Neural progenitor cell (in vitro differentiated cells): Measurements from ENCODE around the gene PRG3. TPM values are rescaled to one million over a fixed set of nuclear protein-coding genes. Genes with fewer than 3 reads are reported as not detected.

ENCODE experiments used
- DNase-seq: peaks from one replicate; pipeline ENCODE4 v3.0.0-alpha.2; 2016; ENCODE audit warnings: low spot score
- H2AFZ ChIP-seq: fragments of 200-600 bp; sonication (generic); replicated peaks from 2 replicates; pipeline ENCODE4 v1.6.1; 2016; ENCODE audit warnings: antibody characterized with exemption
- H3F3A ChIP-seq: fragments of 200-600 bp; sonication (generic); 2 replicates; pipeline ENCODE4 v1.6.1; 2016; ENCODE audit warnings: antibody characterized with exemption, low read depth
- H3K27ac ChIP-seq: fragments of 200-600 bp; sonication (generic); 2 replicates; pipeline ENCODE4 v1.5.1; 2016; ENCODE audit warnings: mild to moderate bottlenecking
- H3K27me3 ChIP-seq: fragments of 200-600 bp; sonication (generic); 2 replicates; pipeline ENCODE4 v1.6.1; 2016; ENCODE audit warnings: mild to moderate bottlenecking, moderate library complexity
- H3K36me3 ChIP-seq: fragments of 200-600 bp; sonication (generic); 2 replicates; pipeline ENCODE4 v1.5.1; 2016
- H3K4me1 ChIP-seq: fragments of 200-600 bp; sonication (generic); 2 replicates; pipeline ENCODE4 v1.6.1; 2016; ENCODE audit warnings: mixed run types
- H3K4me2 ChIP-seq: fragments of 200-600 bp; sonication (generic); 2 replicates; pipeline ENCODE4 v1.6.1; 2016
- H3K4me3 ChIP-seq: fragments of 200-600 bp; sonication (generic); 2 replicates; pipeline ENCODE4 v1.5.1; 2016
- H3K79me2 ChIP-seq: fragments of 200-600 bp; sonication (generic); 2 replicates; pipeline ENCODE4 v1.6.1; 2016; ENCODE audit warnings: low read depth
- H3K9ac ChIP-seq: fragments of 200-600 bp; sonication (generic); 2 replicates; pipeline ENCODE4 v1.6.1; 2016
- H3K9me3 ChIP-seq: fragments of 200-600 bp; sonication (generic); 2 replicates; pipeline ENCODE4 v1.5.1; 2016; ENCODE audit warnings: low read depth
- H4K20me1 ChIP-seq: fragments of 200-600 bp; sonication (generic); 2 replicates; pipeline ENCODE4 v1.6.1; 2016; ENCODE audit warnings: low read depth
- H3K27ac Mint-ChIP-seq: 3 replicates; pipeline ENCODE4 v1.8.0; 2021; ENCODE audit warnings: mixed read lengths
- H3K27me3 Mint-ChIP-seq: 2 replicates; pipeline ENCODE4 v1.8.0; 2022; ENCODE audit warnings: low read depth, mild to moderate bottlenecking, inconsistent platforms, moderate library complexity, mixed read lengths; ENCODE audit not compliant: insufficient read depth
- H3K36me3 Mint-ChIP-seq: 3 replicates; pipeline ENCODE4 v1.8.0; 2021; ENCODE audit warnings: mixed read lengths
- H3K4me1 Mint-ChIP-seq: 3 replicates; pipeline ENCODE4 v1.8.0; 2021; ENCODE audit warnings: mixed read lengths
- H3K4me3 Mint-ChIP-seq: 3 replicates; pipeline ENCODE4 v1.8.0; 2021; ENCODE audit warnings: mild to moderate bottlenecking, moderate library complexity, mixed read lengths
- H3K9me3 Mint-ChIP-seq: 3 replicates; pipeline ENCODE4 v1.8.0; 2020; ENCODE audit warnings: mixed read lengths
- CTCF ChIP-seq: fragments of 200-600 bp; sonication (generic); IDR thresholded peaks from 2 replicates; pipeline ENCODE4 v1.5.1; 2017; ENCODE audit warnings: antibody characterized with exemption, mild to moderate bottlenecking
- EZH2 ChIP-seq: fragments of 200-600 bp; sonication (generic); IDR thresholded peaks from 2 replicates; pipeline ENCODE4 v1.6.1; 2017; ENCODE audit warnings: antibody characterized with exemption, mild to moderate bottlenecking, moderate library complexity
- EZH2phosphoT487 ChIP-seq: fragments of 200-600 bp; sonication (generic); IDR thresholded peaks from 2 replicates; pipeline ENCODE4 v1.6.1; 2017; ENCODE audit warnings: antibody characterized with exemption
- total RNA-seq: library from RNA; depleted of rRNA; stranded (reverse); fragments of >200 nt; gene quantifications from 2 replicates; pipeline ENCODE4 v1.2.3, GENCODE V29; 2015; ENCODE audit warnings: low replicate concordance

The PRG3 gene
- total RNA-seq, 1 donor from 2014 or later = not detected

- Histone ChIP-seq H3K9ac (no peak overlapping the region), H3K27me3 (no peaks in the 10 kb centered on the region), H3F3A (peaks cover 8% of the 10 kb centered on the region), H3K4me3 (no peak overlapping the region), H3K9me3 (no peaks in the 10 kb centered on the region), H3K27ac (no peak overlapping the region), H4K20me1 (no peaks in the 10 kb centered on the region), H3K36me3 (no peaks in the 10 kb centered on the region), H3K79me2 (no peaks in the 10 kb centered on the region), H3K4me1 (peaks cover 27% of the 10 kb centered on the region), H3K4me2 (no peak overlapping the region), H2AFZ (no peak overlapping the region)
- H3K4me1 Mint-ChIP-seq = peaks cover 28% of the 10 kb centered on the region
- H3K27me3 Mint-ChIP-seq = peaks cover 15% of the 10 kb centered on the region
- H3K4me3 Mint-ChIP-seq = peak overlapping the region; percentile 72
- H3K27ac Mint-ChIP-seq = no peak overlapping the region
- no peak for TF ChIP-seq CTCF
- TF ChIP-seq EZH2 = no peak
- TF ChIP-seq EZH2phosphoT487 = no peak
- H3K36me3 Mint-ChIP-seq = no peaks in the 10 kb centered on the region
- H3K9me3 Mint-ChIP-seq = peaks cover 7% of the 10 kb centered on the region
- DNase-seq = no peak
Measured at GRCh38 chr11:57360991-57361390, 20.0 kb downstream of the PRG3 start.

- TF ChIP-seq EZH2 = no peak
- TF ChIP-seq CTCF = no peak
- no peak for TF ChIP-seq EZH2phosphoT487
- Mint-ChIP-seq H3K4me1 (peaks cover 21% of the 10 kb centered on the region), H3K27ac (no peak overlapping the region), H3K9me3 (peaks cover 7% of the 10 kb centered on the region), H3K4me3 (no peak overlapping the region), H3K36me3 (no peaks in the 10 kb centered on the region), H3K27me3 (peaks cover 15% of the 10 kb centered on the region)
- Histone ChIP-seq H4K20me1 (no peaks in the 10 kb centered on the region), H3K4me3 (no peak overlapping the region), H3K36me3 (no peaks in the 10 kb centered on the region), H3K27me3 (no peaks in the 10 kb centered on the region), H3F3A (no peaks in the 10 kb centered on the region), H3K9me3 (no peaks in the 10 kb centered on the region), H2AFZ (no peak overlapping the region), H3K9ac (no peak overlapping the region), H3K79me2 (no peaks in the 10 kb centered on the region), H3K4me2 (no peak overlapping the region), H3K4me1 (peaks cover 18% of the 10 kb centered on the region), H3K27ac (no peak overlapping the region)
- no peak for DNase-seq
Measured at GRCh38 chr11:57359896-57360690, 20.9 kb downstream of the PRG3 start.

GRCh38 chr11:57359396-57359795, 21.6 kb downstream of the PRG3 start:
- no peak overlapping the region for H3K9ac ChIP-seq
- no peak overlapping the region for H3K4me3 ChIP-seq
- H3K4me1 ChIP-seq = peaks cover 20% of the 10 kb centered on the region
- H3K4me2 ChIP-seq = no peak overlapping the region
- no peaks in the 10 kb centered on the region for H4K20me1 ChIP-seq
- H3K79me2 ChIP-seq = no peaks in the 10 kb centered on the region
- H3K36me3 Mint-ChIP-seq = no peaks in the 10 kb centered on the region
- H2AFZ ChIP-seq = no peak overlapping the region
- no peaks in the 10 kb centered on the region for H3K9me3 ChIP-seq
- no peak overlapping the region for H3K27ac ChIP-seq
- DNase-seq = no peak
- no peaks in the 10 kb centered on the region for H3K36me3 ChIP-seq
- H3K4me3 Mint-ChIP-seq = no peak overlapping the region
- H3F3A ChIP-seq = peaks cover 6% of the 10 kb centered on the region
- H3K27me3 ChIP-seq = no peaks in the 10 kb centered on the region
- peaks cover 7% of the 10 kb centered on the region for H3K9me3 Mint-ChIP-seq
- peaks cover 15% of the 10 kb centered on the region for H3K27me3 Mint-ChIP-seq
- TF ChIP-seq EZH2phosphoT487 (no peak), EZH2 (no peak), CTCF (no peak)
- H3K27ac Mint-ChIP-seq = no peak overlapping the region
- peaks cover 19% of the 10 kb centered on the region for H3K4me1 Mint-ChIP-seq
